HG03064 (cell line): ENCODE results near the gene SIRPB1.
"Not testable (repeated sequence)": the region's sequence is repeated elsewhere in the genome, so short reads cannot be mapped to it uniquely, and the experiment has no call there.

Experiments used
- ATAC-seq: cut with Tn5 transposase; IDR thresholded peaks from one replicate; pipeline ENCODE4 v1.9.1; 2021; ENCODE audit warnings: low read depth; ENCODE audit not compliant: unreplicated experiment

Gene SIRPB1

GRCh38 chr20:1608678-1609347 lies 11.0 kb downstream of the SIRPB1 start:
- not testable (repeated sequence) for ATAC-seq

- ATAC-seq = no peak
Observed at GRCh38 chr20:1600736-1601135, 19.1 kb downstream of the SIRPB1 start.

GRCh38 chr20:1595333-1595732 lies 24.5 kb downstream of the SIRPB1 start:
- ATAC-seq = no peak

GRCh38 chr20:1588533-1589460 lies 31.0 kb downstream of the SIRPB1 start:
- no peak for ATAC-seq

- no peak for ATAC-seq
Observed at GRCh38 chr20:1587781-1588532, 31.9 kb downstream of the SIRPB1 start.

- no peak for ATAC-seq
Observed at GRCh38 chr20:1579488-1579887, 40.3 kb downstream of the SIRPB1 start.

GRCh38 chr20:1577906-1578305 lies 41.9 kb downstream of the SIRPB1 start:
- no peak for ATAC-seq

GRCh38 chr20:1577313-1577712 lies 42.5 kb downstream of the SIRPB1 start:
- ATAC-seq = not testable (repeated sequence)

- ATAC-seq = no peak
Observed at GRCh38 chr20:1576641-1577040, 43.2 kb downstream of the SIRPB1 start.

GRCh38 chr20:1576003-1576402 lies 43.8 kb downstream of the SIRPB1 start:
- ATAC-seq = not testable (repeated sequence)

- ATAC-seq = not testable (repeated sequence)
Observed at GRCh38 chr20:1571583-1571982, 48.2 kb downstream of the SIRPB1 start.
